Tibial nerve (tissue), 4 donors: ENCODE results near the gene ARHGAP23. TPM values are rescaled to one million over a fixed set of nuclear protein-coding genes. Genes with fewer than 3 reads are reported as not detected.

ENCODE experiments used
- DNase-seq, 2 donors: peaks; one replicate each; pipeline ENCODE4 v3.0.0-alpha.2; 2019; ENCODE audit warnings: low spot score in 2 of 2
- H3K27ac ChIP-seq, 4 donors: fragments of 200-600 bp; sonication (generic) in 3 of 4; one replicate each; pipeline ENCODE4 v1.5.1; 2017 to 2019; ENCODE audit warnings: mild to moderate bottlenecking in 1 of 4
- H3K27me3 ChIP-seq, 2 donors: fragments of 200-600 bp; sonication (generic) in 1 of 2; one replicate each; pipeline versions ENCODE4 v1.5.1 to v1.6.0; 2017 to 2019
- H3K36me3 ChIP-seq, 3 donors: fragments of 200-600 bp; sonication (generic); one replicate each; pipeline ENCODE4 v1.5.1; 2018 to 2019
- H3K4me1 ChIP-seq, 4 donors: fragments of 200-600 bp; sonication (generic) in 3 of 4; one replicate each; pipeline ENCODE4 v1.5.1; 2017 to 2019
- H3K4me3 ChIP-seq, 4 donors: fragments of 200-600 bp; sonication (generic) in 3 of 4; one replicate each; pipeline ENCODE4 v1.5.1; 2017 to 2019; ENCODE audit warnings: mild to moderate bottlenecking in 1 of 4, moderate library complexity in 1 of 4
- H3K9me3 ChIP-seq, 4 donors: fragments of 200-600 bp; sonication (generic) in 3 of 4; one replicate each; pipeline ENCODE4 v1.5.1; 2017 to 2019
- CTCF ChIP-seq, 5 experiments: fragments of 200-600 bp in 3 of 5; fragments of 450-650 bp in 2 of 5; sonication (generic) in 3 of 5; IDR thresholded peaks; one replicate each; pipeline ENCODE4 v1.5.1; 2016 to 2019; ENCODE audit warnings: antibody characterized with exemption in 5 of 5, mild to moderate bottlenecking in 3 of 5, moderate library complexity in 2 of 5
- EP300 ChIP-seq, 2 donors: sonication (generic); formaldehyde crosslinking; IDR thresholded peaks; one replicate each; pipeline ENCODE4 v1.6.1; 2017; ENCODE audit warnings: antibody characterized with exemption in 2 of 2, mild to moderate bottlenecking in 1 of 2
- POLR2A ChIP-seq, 2 donors: fragments of 450-650 bp; IDR thresholded peaks; one replicate each; pipeline ENCODE4 v1.6.1; 2017; ENCODE audit warnings: antibody characterized with exemption in 2 of 2, mild to moderate bottlenecking in 2 of 2, moderate library complexity in 2 of 2
- WGBS, 2 donors: methylation state at CpG; one replicate each; pipeline ENCODE4 v1.1.5; 2018; 5-methylcytosine and 5-hydroxymethylcytosine counted together
- total RNA-seq, 4 donors: library from RNA; depleted of rRNA; stranded (reverse); fragments of >200 nt; gene quantifications; one replicate each; pipeline ENCODE4 v1.1.0, GENCODE V29; 2016

ARHGAP23 gene
- total RNA-seq, 4 donors from 2014 or later, result 41.0 to 80.7 (median 65.7) TPM

- H3K36me3 ChIP-seq, result no peaks in the 10 kb centered on the region
- H3K27me3 ChIP-seq, result no peaks in the 10 kb centered on the region
- no peak for DNase-seq
- WGBS, 2 donors, result 78 to 89% methylated on average over 4 of the region's 11 CpGs
- H3K27ac ChIP-seq, result no peak overlapping the region
- H3K9me3 ChIP-seq, result no peaks in the 10 kb centered on the region
- no peak for TF ChIP-seq EP300 (IDR thresholded peaks at IDR 0.05)
- no peak for TF ChIP-seq POLR2A (IDR thresholded peaks at IDR 0.05)
- TF ChIP-seq CTCF (IDR thresholded peaks at IDR 0.05), result no peak
- H3K4me1 ChIP-seq, result no peaks in the 10 kb centered on the region
- no peak overlapping the region for H3K4me3 ChIP-seq
These were observed 118.1 kb downstream of the ARHGAP23 start for GRCh38 chr17:38546396-38546795.

GRCh38 chr17:38547444-38547843, 119.2 kb downstream of the ARHGAP23 start:
- 86 to 90% methylated on average over 7 to 12 of the region's 12 CpGs for WGBS, 2 donors
- DNase-seq, result no peak
- no peaks in the 10 kb centered on the region for H3K9me3 ChIP-seq
- no peak overlapping the region for H3K27ac ChIP-seq
- peaks cover 0 to 3% of the 10 kb centered on the region in 2 donors for H3K27me3 ChIP-seq
- H3K36me3 ChIP-seq, result no peaks in the 10 kb centered on the region
- TF ChIP-seq EP300 (IDR thresholded peaks at IDR 0.05), result no peak
- no peak for TF ChIP-seq POLR2A (IDR thresholded peaks at IDR 0.05)
- no peak for TF ChIP-seq CTCF (IDR thresholded peaks at IDR 0.05)
- H3K4me1 ChIP-seq, result no peaks in the 10 kb centered on the region
- H3K4me3 ChIP-seq, result no peak overlapping the region

- Histone ChIP-seq H3K36me3 (no peaks in the 10 kb centered on the region), H3K4me1 (no peaks in the 10 kb centered on the region), H3K9me3 (no peaks in the 10 kb centered on the region), H3K27me3 (peaks cover 0 to 3% of the 10 kb centered on the region in 2 donors), H3K27ac (no peak overlapping the region), H3K4me3 (no peak overlapping the region)
- WGBS, 2 donors, result 75 to 80% methylated on average over 4 of the region's 4 CpGs
- TF ChIP-seq POLR2A (IDR thresholded peaks at IDR 0.05), result no peak
- TF ChIP-seq EP300 (IDR thresholded peaks at IDR 0.05), result no peak
- no peak for TF ChIP-seq CTCF (IDR thresholded peaks at IDR 0.05)
- DNase-seq, result no peak
These were observed 121.0 kb downstream of the ARHGAP23 start for GRCh38 chr17:38549285-38549684.

GRCh38 chr17:38550661-38551060, 122.4 kb downstream of the ARHGAP23 start:
- no peak overlapping the region for H3K4me3 ChIP-seq
- 59 to 69% methylated on average over 7 to 8 of the region's 8 CpGs for WGBS, 2 donors
- H3K27me3 ChIP-seq, result peaks cover 0 to 3% of the 10 kb centered on the region in 2 donors

GRCh38 chr17:38551121-38551520, 122.9 kb downstream of the ARHGAP23 start:
- TF ChIP-seq EP300 (IDR thresholded peaks at IDR 0.05) (no peak), CTCF (IDR thresholded peaks at IDR 0.05) (no peak), POLR2A (IDR thresholded peaks at IDR 0.05) (no peak)
- no peak overlapping the region for H3K27ac ChIP-seq
- H3K9me3 ChIP-seq, result no peaks in the 10 kb centered on the region
- H3K4me3 ChIP-seq, result no peak overlapping the region
- 84 to 90% methylated on average over 6 to 9 of the region's 9 CpGs for WGBS, 2 donors
- H3K4me1 ChIP-seq, result no peaks in the 10 kb centered on the region
- H3K36me3 ChIP-seq, result no peaks in the 10 kb centered on the region
- no peak for DNase-seq
- H3K27me3 ChIP-seq, result peaks cover 0 to 3% of the 10 kb centered on the region in 2 donors

More at GRCh38 chr17:38550661-38551060, 122.4 kb downstream of the ARHGAP23 start:
- Histone ChIP-seq H3K9me3 (no peaks in the 10 kb centered on the region), H3K4me1 (no peaks in the 10 kb centered on the region), H3K27ac (no peak overlapping the region), H3K36me3 (no peaks in the 10 kb centered on the region)
- TF ChIP-seq POLR2A (IDR thresholded peaks at IDR 0.05) (no peak), EP300 (IDR thresholded peaks at IDR 0.05) (no peak), CTCF (IDR thresholded peaks at IDR 0.05) (no peak)
- DNase-seq, result no peak
